ENCODE data around the gene METTL4. TPM values are rescaled to one million over a fixed set of nuclear protein-coding genes. Genes with fewer than 3 reads are reported as not detected.

Gene METTL4
- total RNA-seq, 3 donors from 2014 or later (not counting 1 experiment from before 2014, with no cell fraction given), result 9.1 to 11.3 (median 10.6) TPM

- peaks cover 0 to 3% of the 10 kb centered on the region in 2 donors for H3K27me3 Mint-ChIP-seq (ENCODE audit: low read depth in 2 of 2)
- H3K4me3 ChIP-seq (ENCODE audit: low read length), result no peak overlapping the region
- intact Hi-C loops (cut with micrococcal nuclease), result no loop called here
- no peaks in the 10 kb centered on the region for H3K4me1 ChIP-seq (ENCODE audit: control insufficient read depth, insufficient read depth, low read length)
- 60% methylated on average over 3 of the region's 3 CpGs for WGBS (ENCODE audit: insufficient coverage)
- H3K36me3 ChIP-seq (ENCODE audit: control insufficient read depth, insufficient read depth, low read length), result no peaks in the 10 kb centered on the region
- no peak overlapping the region for H3K27ac Mint-ChIP-seq
- DNase-seq (no peak), ATAC-seq (no peak)
- H3K4me3 Mint-ChIP-seq, result no peak overlapping the region
- H3K9me3 Mint-ChIP-seq, result no peaks in the 10 kb centered on the region
- H3K4me1 Mint-ChIP-seq, result no peaks in the 10 kb centered on the region
- no peaks in the 10 kb centered on the region for H3K27me3 ChIP-seq (ENCODE audit: control insufficient read depth, insufficient read depth, low read length)
- H3K9me3 ChIP-seq (ENCODE audit: control insufficient read depth, insufficient read depth, low read length), result no peaks in the 10 kb centered on the region
- no peak overlapping the region for H3K27ac ChIP-seq (ENCODE audit: low read length)
- TF ChIP-seq CTCF (IDR thresholded peaks at IDR 0.05), result no peak
- no peaks in the 10 kb centered on the region for H3K36me3 Mint-ChIP-seq
These were observed 68.9 kb downstream of the METTL4 start for GRCh38 chr18:2502394-2502793.

- no peaks in the 10 kb centered on the region for H3K9me3 Mint-ChIP-seq
- DNase-seq (no peak), ATAC-seq (no peak)
- Histone ChIP-seq H3K36me3 (ENCODE audit: control insufficient read depth, insufficient read depth, low read length) (no peaks in the 10 kb centered on the region), H3K4me1 (ENCODE audit: control insufficient read depth, insufficient read depth, low read length) (no peaks in the 10 kb centered on the region), H3K4me3 (ENCODE audit: low read length) (no peak overlapping the region), H3K9me3 (ENCODE audit: control insufficient read depth, insufficient read depth, low read length) (no peaks in the 10 kb centered on the region), H3K27ac (ENCODE audit: low read length) (no peak overlapping the region), H3K27me3 (ENCODE audit: control insufficient read depth, insufficient read depth, low read length) (no peaks in the 10 kb centered on the region)
- H3K4me3 Mint-ChIP-seq, result no peak overlapping the region
- no peaks in the 10 kb centered on the region for H3K4me1 Mint-ChIP-seq
- H3K27me3 Mint-ChIP-seq (ENCODE audit: low read depth in 2 of 2), result peaks cover 0 to 2% of the 10 kb centered on the region in 2 donors
- intact Hi-C loops (cut with micrococcal nuclease), result no loop called here
- no peak for TF ChIP-seq CTCF (IDR thresholded peaks at IDR 0.05)
- no peak overlapping the region for H3K27ac Mint-ChIP-seq
- whole genome bisulfite sequencing (ENCODE audit: insufficient coverage), result 73% methylated on average over 3 of the region's 3 CpGs
- H3K36me3 Mint-ChIP-seq, result no peaks in the 10 kb centered on the region
These were observed 73.5 kb downstream of the METTL4 start for GRCh38 chr18:2497797-2498196.

- no peaks in the 10 kb centered on the region for H3K36me3 ChIP-seq (ENCODE audit: control insufficient read depth, insufficient read depth, low read length)
- H3K27me3 Mint-ChIP-seq (ENCODE audit: low read depth in 2 of 2), result no peaks in the 10 kb centered on the region
- ATAC-seq (no peak), DNase-seq (no peak)
- no peaks in the 10 kb centered on the region for H3K9me3 ChIP-seq (ENCODE audit: control insufficient read depth, insufficient read depth, low read length)
- no peak overlapping the region for H3K4me3 ChIP-seq (ENCODE audit: low read length)
- H3K36me3 Mint-ChIP-seq, result no peaks in the 10 kb centered on the region
- H3K4me3 Mint-ChIP-seq, result no peak overlapping the region
- H3K27ac ChIP-seq (ENCODE audit: low read length), result no peak overlapping the region
- H3K27me3 ChIP-seq (ENCODE audit: control insufficient read depth, insufficient read depth, low read length), result no peaks in the 10 kb centered on the region
- no peak for TF ChIP-seq CTCF (IDR thresholded peaks at IDR 0.05)
- no peaks in the 10 kb centered on the region for H3K4me1 Mint-ChIP-seq
- no peaks in the 10 kb centered on the region for H3K4me1 ChIP-seq (ENCODE audit: control insufficient read depth, insufficient read depth, low read length)
- WGBS (ENCODE audit: insufficient coverage), result 100% methylated on average over 1 of the region's 1 CpG
- no peaks in the 10 kb centered on the region for H3K9me3 Mint-ChIP-seq
- no peak overlapping the region for H3K27ac Mint-ChIP-seq
- intact Hi-C loops (cut with micrococcal nuclease), result no loop called here
These were observed 75.9 kb downstream of the METTL4 start for GRCh38 chr18:2495381-2495780.

- Histone ChIP-seq H3K4me1 (ENCODE audit: control insufficient read depth, insufficient read depth, low read length) (no peaks in the 10 kb centered on the region), H3K27ac (ENCODE audit: low read length) (no peak overlapping the region), H3K27me3 (ENCODE audit: control insufficient read depth, insufficient read depth, low read length) (no peaks in the 10 kb centered on the region), H3K4me3 (ENCODE audit: low read length) (no peak overlapping the region), H3K36me3 (ENCODE audit: control insufficient read depth, insufficient read depth, low read length) (no peaks in the 10 kb centered on the region), H3K9me3 (ENCODE audit: control insufficient read depth, insufficient read depth, low read length) (no peaks in the 10 kb centered on the region)
- no peak for DNase-seq
- no peak for ATAC-seq
- H3K4me3 Mint-ChIP-seq, result no peak overlapping the region
- H3K27me3 Mint-ChIP-seq (ENCODE audit: low read depth in 2 of 2), result peaks cover 0 to 2% of the 10 kb centered on the region in 2 donors
- no peaks in the 10 kb centered on the region for H3K36me3 Mint-ChIP-seq
- H3K4me1 Mint-ChIP-seq, result no peaks in the 10 kb centered on the region
- H3K9me3 Mint-ChIP-seq, result no peaks in the 10 kb centered on the region
- WGBS (ENCODE audit: insufficient coverage), result 86% methylated on average over 4 of the region's 4 CpGs
- no peak overlapping the region for H3K27ac Mint-ChIP-seq
- intact Hi-C loops (cut with micrococcal nuclease), result no loop called here
- TF ChIP-seq CTCF (IDR thresholded peaks at IDR 0.05), result no peak
These were observed 76.4 kb downstream of the METTL4 start for GRCh38 chr18:2494921-2495320.

All from natural killer cell (primary cell).